Aorta (tissue), 5 donors: ENCODE results near the gene HRAS. TPM values are rescaled to one million over a fixed set of nuclear protein-coding genes. Genes with fewer than 3 reads are reported as not detected.

Experiments
- ATAC-seq: fragments of 200-7000 bp; cut with Tn5 transposase; one replicate; pipeline ENCODE4 v1.9.1; 2022; ENCODE audit warnings: moderate library complexity; ENCODE audit not compliant: low FRiP score
- DNase-seq, 2 donors: peaks; one replicate each; pipeline ENCODE4 v3.0.0-alpha.2; 2020
- H3K27ac ChIP-seq, 2 donors: one replicate each; pipeline ENCODE4 v1.5.1; 2013; ENCODE audit warnings: low read length in 2 of 2, mild to moderate bottlenecking in 2 of 2, moderate library complexity in 2 of 2, control low read depth in 1 of 2, inconsistent platforms in 1 of 2, low read depth in 1 of 2
- H3K27me3 ChIP-seq, 2 donors: one replicate each; pipeline ENCODE4 v1.6.1; 2013; ENCODE audit warnings: control low read depth in 1 of 2, low read length in 1 of 2, mild to moderate bottlenecking in 1 of 2, moderate library complexity in 1 of 2; ENCODE audit not compliant: insufficient read depth in 2 of 2, control insufficient read depth in 1 of 2
- H3K36me3 ChIP-seq, 2 donors: one replicate each; pipeline ENCODE4 v1.6.1; 2013; ENCODE audit warnings: control low read depth in 1 of 2, low read length in 1 of 2, mild to moderate bottlenecking in 1 of 2; ENCODE audit not compliant: insufficient read depth in 2 of 2, control insufficient read depth in 1 of 2
- H3K4me1 ChIP-seq, 2 donors: one replicate each; pipeline ENCODE4 v1.6.1; 2013; ENCODE audit warnings: low read length in 2 of 2, control low read depth in 1 of 2, mild to moderate bottlenecking in 1 of 2, moderate library complexity in 1 of 2; ENCODE audit not compliant: insufficient read depth in 2 of 2, control insufficient read depth in 1 of 2
- H3K4me3 ChIP-seq, 2 donors: one replicate each; pipeline ENCODE4 v1.5.1; 2013; ENCODE audit warnings: low read length in 2 of 2, control low read depth in 1 of 2, mild to moderate bottlenecking in 1 of 2
- H3K9me3 ChIP-seq: one replicate; pipeline ENCODE4 v1.6.1; 2013; ENCODE audit warnings: mild to moderate bottlenecking, low read length; ENCODE audit not compliant: control insufficient read depth
- WGBS, 2 donors: extraction: QIAGEN DNeasy Blood & Tissue Kit; methylation state at CpG; one replicate each; pipeline ENCODE4 v1.1.7; 2013; 5-methylcytosine and 5-hydroxymethylcytosine counted together
- intact Hi-C, 2 donors: fragments of 100-400 bp; cut with DNase I; formaldehyde crosslinking; loops; one replicate each; pipeline versions ENCODE4 v1.14.2 to v1.15.0; 2022
- microRNA-seq, 2 donors: library from miRNA; unstranded; fragments of <30 nt; microRNA quantifications; one replicate each; pipeline ENCODE4 v1.2.0, GENCODE V29; 2020
- polyA plus RNA-seq, 2 donors: library from polyadenylated mRNA; stranded (reverse); fragments of 200-250 nt; gene quantifications; one replicate each; pipeline ENCODE4 v1.2.3, GENCODE V29; 2013
- total RNA-seq, 2 donors: library from RNA; stranded (reverse); fragmentation: NEBNext Ultra II Directional; extraction: Animal tissue kit (Norgen Biotek cat#: 25700); gene quantifications; one replicate each; pipeline ENCODE4 v1.2.1, GENCODE V29; 2021
- donor health status: healthy with polysubstance abuse.
- donor health status: Bipolar disorder and iron deficiency.
- donor health status: DM: no; HTN: no; CAD: no.
- donor health status: DM: no; HTN: no; CAD: no.
- donor health status: DM: yes; HTN: yes; CAD: no.

Gene HRAS
- total and polyA plus RNA-seq, 4 donors = 35.9 to 142 (median 60.4) TPM

- ATAC-seq (no peak), DNase-seq (no peak)
- Histone ChIP-seq H3K36me3 (no peaks in the 10 kb centered on the region), H3K4me3 (no peak overlapping the region), H3K4me1 (no peaks in the 10 kb centered on the region), H3K27ac (no peak overlapping the region), H3K9me3 (no peaks in the 10 kb centered on the region), H3K27me3 (no peaks in the 10 kb centered on the region)
- 94 to 95% methylated on average over 37 of the region's 37 CpGs for WGBS, 2 donors
- intact Hi-C loops = no loop called here
Observed at GRCh38 chr11:489610-490185, 45.7 kb downstream of the HRAS start.

- Histone ChIP-seq H3K36me3 (no peaks in the 10 kb centered on the region), H3K9me3 (no peaks in the 10 kb centered on the region), H3K27me3 (no peaks in the 10 kb centered on the region), H3K4me3 (no peak overlapping the region), H3K4me1 (no peaks in the 10 kb centered on the region), H3K27ac (no peak overlapping the region)
- 86 to 87% methylated on average over 19 of the region's 19 CpGs for WGBS, 2 donors
- intact Hi-C loops = no loop called here
- DNase-seq (no peak), ATAC-seq (no peak)
Observed at GRCh38 chr11:488992-489391, 46.4 kb downstream of the HRAS start.

- Histone ChIP-seq H3K27ac (no peak overlapping the region), H3K9me3 (no peaks in the 10 kb centered on the region), H3K4me1 (no peaks in the 10 kb centered on the region), H3K27me3 (no peaks in the 10 kb centered on the region), H3K36me3 (no peaks in the 10 kb centered on the region), H3K4me3 (no peak overlapping the region)
- ATAC-seq = no peak
- 90% methylated on average over 19 of the region's 19 CpGs for WGBS, 2 donors
- intact Hi-C loops = no loop called here
- peak in 1 of 2 donors; percentile 35 for DNase-seq
Observed at GRCh38 chr11:488579-488978, 46.8 kb downstream of the HRAS start.

GRCh38 chr11:488062-488461 lies 47.3 kb downstream of the HRAS start:
- intact Hi-C loops = no loop called here
- Histone ChIP-seq H3K9me3 (no peaks in the 10 kb centered on the region), H3K4me1 (no peaks in the 10 kb centered on the region), H3K27ac (no peak overlapping the region), H3K36me3 (no peaks in the 10 kb centered on the region), H3K27me3 (no peaks in the 10 kb centered on the region), H3K4me3 (no peak overlapping the region)
- WGBS, 2 donors = 88 to 93% methylated on average over 24 to 25 of the region's 25 CpGs
- no peak for DNase-seq
- ATAC-seq = no peak

GRCh38 chr11:487571-488021 lies 47.8 kb downstream of the HRAS start:
- intact Hi-C loops = no loop called here
- no peak overlapping the region for H3K4me3 ChIP-seq
- no peaks in the 10 kb centered on the region for H3K4me1 ChIP-seq
- no peaks in the 10 kb centered on the region for H3K9me3 ChIP-seq
- H3K27ac ChIP-seq = no peak overlapping the region
- DNase-seq (no peak), ATAC-seq (no peak)
- no peaks in the 10 kb centered on the region for H3K27me3 ChIP-seq
- WGBS, 2 donors = 91 to 92% methylated on average over 22 of the region's 22 CpGs
- no peaks in the 10 kb centered on the region for H3K36me3 ChIP-seq

GRCh38 chr11:486189-486588 lies 49.2 kb downstream of the HRAS start:
- DNase-seq (no peak), ATAC-seq (no peak)
- Histone ChIP-seq H3K36me3 (no peaks in the 10 kb centered on the region), H3K27me3 (no peaks in the 10 kb centered on the region), H3K4me1 (no peaks in the 10 kb centered on the region), H3K4me3 (no peak overlapping the region), H3K9me3 (no peaks in the 10 kb centered on the region), H3K27ac (no peak overlapping the region)
- intact Hi-C loops = no loop called here
- WGBS, 2 donors = 97% methylated on average over 21 to 23 of the region's 23 CpGs

- H3K4me3 ChIP-seq = no peak overlapping the region
- no peaks in the 10 kb centered on the region for H3K4me1 ChIP-seq
- H3K27ac ChIP-seq = no peak overlapping the region
- no peaks in the 10 kb centered on the region for H3K27me3 ChIP-seq
- 97 to 98% methylated on average over 38 of the region's 38 CpGs for WGBS, 2 donors
- no peak for DNase-seq
- intact Hi-C loops = no loop called here
- no peaks in the 10 kb centered on the region for H3K9me3 ChIP-seq
- H3K36me3 ChIP-seq = no peaks in the 10 kb centered on the region
- no peak for ATAC-seq
Observed at GRCh38 chr11:484616-485015, 50.8 kb downstream of the HRAS start.

Small RNA genes within 50 kb of the gene (microRNA-seq; reads per million reads assigned to microRNA genes)
- 137 to 224 reads per million in 2 donors for gene MIR210

Other genes starting within 250 kb of the HRAS start
- 10 to 100 TPM; 42.1 to 61.6 TPM for gene PGGHG, start 246.4 kb downstream of the HRAS start, total RNA-seq
- 100 to 1,000 TPM in 1 of 2 donors, 10 to 100 TPM in 1; 23.9 to 197 TPM for gene PGGHG, start 246.4 kb downstream of the HRAS start, polyA plus RNA-seq
- not detected for gene IFITM5, start 236.1 kb downstream of the HRAS start, total RNA-seq
- not detected for gene IFITM5, start 236.1 kb downstream of the HRAS start, polyA plus RNA-seq
- 100 to 1,000 TPM; 695 to 841 TPM for gene IFITM2, start 227.8 kb downstream of the HRAS start, total RNA-seq
- 1,000 to 10,000 TPM in 1 of 2 donors, 100 to 1,000 TPM in 1; 424 to 1,109 TPM for gene IFITM2, start 227.8 kb downstream of the HRAS start, polyA plus RNA-seq
- gene IFITM1, start 221.5 kb downstream of the HRAS start, total RNA-seq = 100 to 1,000 TPM; 278 to 311 TPM
- 10 to 100 TPM; 46.7 to 88.3 TPM for gene IFITM1, start 221.5 kb downstream of the HRAS start, polyA plus RNA-seq
- 1,000 to 10,000 TPM; 1,112 to 1,381 TPM for gene IFITM3, start 214.7 kb downstream of the HRAS start, total RNA-seq
- 1,000 to 10,000 TPM in 1 of 2 donors, 100 to 1,000 TPM in 1; 856 to 2,374 TPM for gene IFITM3, start 214.7 kb downstream of the HRAS start, polyA plus RNA-seq
- 1 to 10 TPM in 1 of 2 donors, under 1 TPM in 1; 0.58 to 3.2 TPM for gene B4GALNT4, start 166.1 kb downstream of the HRAS start, total RNA-seq
- gene B4GALNT4, start 166.1 kb downstream of the HRAS start, polyA plus RNA-seq = 1 to 10 TPM in 1 of 2 donors, under 1 TPM in 1; 0.38 to 4.6 TPM
- gene PKP3, start 141.4 kb downstream of the HRAS start, total RNA-seq = under 1 TPM in 1 of 2 donors, not detected in 1; 0.42 TPM
- 10 to 100 TPM in 1 of 2 donors, under 1 TPM in 1; 0.05 to 10.9 TPM for gene PKP3, start 141.4 kb downstream of the HRAS start, polyA plus RNA-seq
- gene SIGIRR, start 120.6 kb downstream of the HRAS start, total RNA-seq = 10 to 100 TPM; 19.8 to 47.8 TPM
- gene SIGIRR, start 120.6 kb downstream of the HRAS start, polyA plus RNA-seq = 10 to 100 TPM; 27.8 to 52.7 TPM
- 1 to 10 TPM; 1.3 to 2.8 TPM for gene ANO9, start 93.6 kb downstream of the HRAS start, total RNA-seq
- gene ANO9, start 93.6 kb downstream of the HRAS start, polyA plus RNA-seq = 1 to 10 TPM in 1 of 2 donors, under 1 TPM in 1; 0.41 to 8.1 TPM
- gene PTDSS2, start 85.3 kb downstream of the HRAS start, total RNA-seq = 10 to 100 TPM; 19.2 to 34.1 TPM
- gene PTDSS2, start 85.3 kb downstream of the HRAS start, polyA plus RNA-seq = 10 to 100 TPM; 10.1 to 47.6 TPM
- 100 to 1,000 TPM; 146 to 184 TPM for gene RNH1, start 28.3 kb downstream of the HRAS start, total RNA-seq
- gene RNH1, start 28.3 kb downstream of the HRAS start, polyA plus RNA-seq = 100 to 1,000 TPM; 125 to 224 TPM
- 1 to 10 TPM; 1.0 to 1.3 TPM for gene LRRC56, start 2.0 kb upstream of the HRAS start, total RNA-seq
- gene LRRC56, start 2.0 kb upstream of the HRAS start, polyA plus RNA-seq = 1 to 10 TPM in 1 of 2 donors, under 1 TPM in 1; 0.25 to 1.5 TPM
- gene LMNTD2, start 25.2 kb upstream of the HRAS start, total RNA-seq = 1 to 10 TPM; 1.4 to 1.9 TPM
- gene LMNTD2, start 25.2 kb upstream of the HRAS start, polyA plus RNA-seq = 1 to 10 TPM; 1.7 to 1.9 TPM
- gene RASSF7, start 25.4 kb upstream of the HRAS start, total RNA-seq = 1 to 10 TPM; 5.6 to 8.5 TPM
- 1 to 10 TPM; 8.4 to 9.9 TPM for gene RASSF7, start 25.4 kb upstream of the HRAS start, polyA plus RNA-seq
- gene PHRF1, start 40.9 kb upstream of the HRAS start, total RNA-seq = 10 to 100 TPM; 26.6 to 32.4 TPM
- 10 to 100 TPM in 1 of 2 donors, 1 to 10 TPM in 1; 7.6 to 18.1 TPM for gene PHRF1, start 40.9 kb upstream of the HRAS start, polyA plus RNA-seq
- 10 to 100 TPM; 23.3 to 30.9 TPM for gene IRF7, start 80.4 kb upstream of the HRAS start, total RNA-seq
- gene IRF7, start 80.4 kb upstream of the HRAS start, polyA plus RNA-seq = 10 to 100 TPM; 13.4 to 29.3 TPM
- gene CDHR5, start 89.4 kb upstream of the HRAS start, total RNA-seq = not detected
- 10 to 100 TPM in 1 of 2 donors, under 1 TPM in 1; 0.79 to 39.8 TPM for gene CDHR5, start 89.4 kb upstream of the HRAS start, polyA plus RNA-seq
- not detected for gene SCT, start 91.6 kb upstream of the HRAS start, total RNA-seq
- not detected for gene SCT, start 91.6 kb upstream of the HRAS start, polyA plus RNA-seq
- gene DRD4, start 101.7 kb upstream of the HRAS start, total RNA-seq = 1 to 10 TPM; 1.3 to 2.1 TPM
- 1 to 10 TPM in 1 of 2 donors, not detected in 1; 3.4 TPM for gene DRD4, start 101.7 kb upstream of the HRAS start, polyA plus RNA-seq
- 10 to 100 TPM; 32.2 to 59.5 TPM for gene DEAF1, start 159.6 kb upstream of the HRAS start, total RNA-seq
- 10 to 100 TPM; 15.7 to 53.0 TPM for gene DEAF1, start 159.6 kb upstream of the HRAS start, polyA plus RNA-seq
- gene TMEM80, start 160.2 kb upstream of the HRAS start, total RNA-seq = 10 to 100 TPM; 15.6 to 23.0 TPM
- gene TMEM80, start 160.2 kb upstream of the HRAS start, polyA plus RNA-seq = 10 to 100 TPM in 1 of 2 donors, 1 to 10 TPM in 1; 8.4 to 31.2 TPM
- gene EPS8L2, start 170.7 kb upstream of the HRAS start, total RNA-seq = 10 to 100 TPM; 41.0 to 45.1 TPM
- gene EPS8L2, start 170.7 kb upstream of the HRAS start, polyA plus RNA-seq = 100 to 1,000 TPM in 1 of 2 donors, 10 to 100 TPM in 1; 64.6 to 102 TPM
- gene TALDO1, start 211.9 kb upstream of the HRAS start, total RNA-seq = 100 to 1,000 TPM; 113 to 130 TPM
- 100 to 1,000 TPM; 122 to 187 TPM for gene TALDO1, start 211.9 kb upstream of the HRAS start, polyA plus RNA-seq
- gene GATD1, start 241.9 kb upstream of the HRAS start, total RNA-seq = 10 to 100 TPM; 36.1 to 52.7 TPM
- 10 to 100 TPM in 1 of 2 donors, 1 to 10 TPM in 1; 9.6 to 32.5 TPM for gene GATD1, start 241.9 kb upstream of the HRAS start, polyA plus RNA-seq